OCI-LY7 (cell line): ENCODE data around the gene TBRG4. TPM values are rescaled to one million over a fixed set of nuclear protein-coding genes. Genes with fewer than 3 reads are reported as not detected.

Experiments used
- BruUV-seq: library from RNA; stranded (reverse); fragments of 400-500 nt; replicated peaks from 2 replicates; lab custom pipeline; 2021; lab: Mats Ljungman, UMichigan
- CTCF ChIA-PET: fragments of 300-600 bp; sonication (Branson Sonifier 250); formaldehyde crosslinking; loops from one replicate; lab custom pipeline; 2022; ENCODE audit warnings: antibody characterized with exemption; ENCODE audit not compliant: unreplicated experiment; lab: Charles Lee
- POLR2A ChIA-PET: fragments of 300-600 bp; sonication (Branson Sonifier 250); formaldehyde crosslinking; loops from one replicate; lab custom pipeline; 2022; ENCODE audit warnings: antibody characterized with exemption; lab: Charles Lee
- DNase-seq: peaks from one replicate; pipeline ENCODE4 v3.0.0-alpha.2; 2015; ENCODE audit warnings: low spot score
- H2AFZ ChIP-seq: fragments of 200-600 bp; sonication (generic), shearing (Covaris generic); 2 replicates; pipeline ENCODE4 v1.6.1; 2014; ENCODE audit warnings: mild to moderate bottlenecking, antibody characterized with exemption, low read length, moderate library complexity
- H3K27ac ChIP-seq: fragments of 200-600 bp; sonication (generic); 2 replicates; pipeline ENCODE4 v1.5.1; 2014; ENCODE audit warnings: mixed run types, low read depth, mild to moderate bottlenecking, moderate library complexity, low read length, inconsistent platforms; ENCODE audit not compliant: poor library complexity, severe bottlenecking
- H3K36me3 ChIP-seq: fragments of 200-600 bp; sonication (generic); 2 replicates; pipeline ENCODE4 v1.6.1; 2014; ENCODE audit warnings: mild to moderate bottlenecking, antibody characterized with exemption, low read length, moderate library complexity, mixed read lengths; ENCODE audit not compliant: insufficient read depth
- H3K4me1 ChIP-seq: fragments of 200-600 bp; sonication (generic); 2 replicates; pipeline ENCODE4 v1.5.1; 2014; ENCODE audit warnings: mild to moderate bottlenecking, low read length; ENCODE audit not compliant: insufficient read depth, poor library complexity, severe bottlenecking
- H3K4me2 ChIP-seq: fragments of 200-600 bp; sonication (generic); 2 replicates; pipeline ENCODE4 v1.6.1; 2014; ENCODE audit warnings: mild to moderate bottlenecking, low read length
- H3K4me3 ChIP-seq: fragments of 200-600 bp; sonication (generic); 2 replicates; pipeline ENCODE4 v1.5.1; 2014; ENCODE audit warnings: mild to moderate bottlenecking, low read depth, low read length; ENCODE audit not compliant: poor library complexity, severe bottlenecking
- H3K79me2 ChIP-seq: fragments of 200-600 bp; sonication (generic); 2 replicates; pipeline ENCODE4 v1.6.1; 2016; ENCODE audit warnings: low read depth, mild to moderate bottlenecking, low read length, moderate library complexity, mixed read lengths; ENCODE audit not compliant: insufficient read depth
- H3K9me2 ChIP-seq: fragments of 200-600 bp; sonication (generic); 2 replicates; pipeline ENCODE4 v1.6.1; 2016; ENCODE audit warnings: mild to moderate bottlenecking, low read length, mixed read lengths; ENCODE audit not compliant: insufficient read depth
- H3K9me3 ChIP-seq: fragments of 200-600 bp; sonication (generic); 2 replicates; pipeline ENCODE4 v1.6.1; 2014; ENCODE audit warnings: mild to moderate bottlenecking, mixed run types, low read length, mixed read lengths
- H4K20me1 ChIP-seq: fragments of 200-600 bp; sonication (generic); 2 replicates; pipeline ENCODE4 v1.6.1; 2014; ENCODE audit warnings: mild to moderate bottlenecking, antibody characterized with exemption, low read length, moderate library complexity, mixed read lengths; ENCODE audit not compliant: insufficient read depth
- CTCF ChIP-seq: fragments of 200-600 bp; sonication (generic); conservative IDR thresholded peaks from 2 replicates; pipeline ENCODE4 v1.5.1; 2014; ENCODE audit warnings: mild to moderate bottlenecking, antibody characterized with exemption, low read length, moderate library complexity, mixed read lengths
- EZH2phosphoT487 ChIP-seq: fragments of 200-600 bp; sonication (generic); IDR thresholded peaks from 2 replicates; pipeline ENCODE4 v1.6.1; 2018; ENCODE audit warnings: low read depth, borderline replicate concordance, mild to moderate bottlenecking, mixed run types, antibody characterized with exemption, low read length, moderate library complexity, mixed read lengths
- intact Hi-C: fragments of 100-400 bp; cut with micrococcal nuclease; formaldehyde crosslinking; loops from one replicate; pipeline ENCODE4 v1.10.0; 2022; ENCODE audit not compliant: unreplicated experiment
- total RNA-seq, 2 experiments: library from RNA; depleted of rRNA in 1 of 2; stranded (reverse); fragments of >200 nt in 1 of 2; shearing (Covaris generic) in 1 of 2; gene quantifications; 2 replicates each; pipeline ENCODE4 v1.2.3, GENCODE V29; 2014 to 2022

The TBRG4 gene
- total RNA-seq, 2 experiments from 2014 or later = 113 to 141 TPM

GRCh38 chr7:45068236-45069023 is 43.1 kb downstream of the TBRG4 start:
- H3K27ac ChIP-seq = no peak overlapping the region
- H2AFZ ChIP-seq = no peak overlapping the region
- H3K9me3 ChIP-seq = no peaks in the 10 kb centered on the region
- intact Hi-C loops = no loop called here
- H3K79me2 ChIP-seq = peaks cover 6% of the 10 kb centered on the region; the same call in 1 of the 2 replicates
- BruUV-seq = no TSS peak
- TF ChIP-seq CTCF (no peak), EZH2phosphoT487 (no peak)
- ChIA-PET CTCF (no interaction called here), POLR2A (interaction anchor here (0.7 to 1.1 kb wide), 2 partner anchors 41 to 49 kb away, joined by 3 to 4 read pairs; no protein-coding TSS in a partner anchor)
- H3K36me3 ChIP-seq = peaks cover 96% of the 10 kb centered on the region
- no peak overlapping the region for H3K4me3 ChIP-seq
- no peak for DNase-seq
- no peak overlapping the region for H3K4me2 ChIP-seq
- no peaks in the 10 kb centered on the region for H3K4me1 ChIP-seq
- 0 out of 2 replicates have a peak, but pooled peaks cover 5% of the 10 kb centered on the region for H4K20me1 ChIP-seq
- H3K9me2 ChIP-seq = no peaks in the 10 kb centered on the region

GRCh38 chr7:45067582-45067981 is 43.9 kb downstream of the TBRG4 start:
- ChIA-PET CTCF (no interaction called here), POLR2A (no interaction called here)
- Histone ChIP-seq H4K20me1 (0 out of 2 replicates have a peak, but pooled peaks cover 7% of the 10 kb centered on the region), H3K4me2 (no peak overlapping the region), H3K27ac (no peak overlapping the region), H2AFZ (no peak overlapping the region), H3K9me3 (no peaks in the 10 kb centered on the region), H3K4me1 (no peaks in the 10 kb centered on the region), H3K36me3 (peaks cover 94% of the 10 kb centered on the region), H3K79me2 (peaks cover 7% of the 10 kb centered on the region; the same call in 1 of the 2 replicates), H3K4me3 (no peak overlapping the region), H3K9me2 (no peaks in the 10 kb centered on the region)
- no peak for DNase-seq
- TF ChIP-seq CTCF = no peak
- TF ChIP-seq EZH2phosphoT487 = no peak
- no TSS peak for BruUV-seq
- intact Hi-C loops = no loop called here

- no peak for TF ChIP-seq CTCF
- no peak for TF ChIP-seq EZH2phosphoT487
- intact Hi-C loops = no loop called here
- no TSS peak for BruUV-seq
- POLR2A ChIA-PET = no interaction called here
- Histone ChIP-seq H3K27ac (no peak overlapping the region), H3K9me2 (no peaks in the 10 kb centered on the region), H3K79me2 (peaks cover 16% of the 10 kb centered on the region; the same call in 1 of the 2 replicates), H3K4me1 (no peaks in the 10 kb centered on the region), H3K36me3 (peaks cover 94% of the 10 kb centered on the region), H3K9me3 (no peaks in the 10 kb centered on the region), H4K20me1 (0 out of 2 replicates have a peak, but pooled peaks cover 7% of the 10 kb centered on the region), H3K4me3 (no peak overlapping the region), H3K4me2 (no peak overlapping the region), H2AFZ (no peak overlapping the region)
- no peak for DNase-seq
- CTCF ChIA-PET = no interaction called here
Observed at GRCh38 chr7:45066409-45066808, 45.1 kb downstream of the TBRG4 start.
